Measurements from ENCODE around the gene OR13C8.

OR13C8 gene

DNA sequence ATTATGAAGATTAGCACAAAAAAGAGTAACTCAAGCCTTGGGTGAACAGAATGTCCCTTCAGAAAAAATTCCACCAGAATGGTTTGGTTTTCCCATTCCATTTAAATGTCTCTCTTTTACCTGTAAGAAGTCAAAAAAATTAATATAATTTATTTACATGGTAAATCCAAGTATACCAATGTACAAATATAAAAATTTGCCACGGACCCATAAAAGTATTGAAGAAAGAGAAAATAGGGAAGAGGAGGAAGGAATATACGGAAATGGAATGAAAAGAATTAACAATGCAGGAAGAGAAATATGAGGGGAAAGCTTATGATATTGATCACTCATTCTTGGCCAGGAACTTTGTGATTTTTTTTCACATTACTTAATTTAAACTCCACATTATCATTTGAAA, 49.1 kb downstream of the OR13C8 start, which contains the start of gene OR13C9:
TSS of gene OR13C9 (minus strand) at position 101 of the 400 bp plus-strand sequence. CDS start at position 101, 0 bp downstream.
- DNase-seq, result no peak
